ENCODE results near the gene MMP27. TPM values are rescaled to one million over a fixed set of nuclear protein-coding genes. Genes with fewer than 3 reads are reported as not detected.
"Not testable (repeated sequence)": the region's sequence is repeated elsewhere in the genome, so short reads cannot be mapped to it uniquely, and the experiment has no call there.

MMP27 gene
- total and polyA plus RNA-seq, 2 donors (not counting 1 experiment from before 2014, with no cell fraction given), result 0.08 to 0.17 TPM

DNA sequence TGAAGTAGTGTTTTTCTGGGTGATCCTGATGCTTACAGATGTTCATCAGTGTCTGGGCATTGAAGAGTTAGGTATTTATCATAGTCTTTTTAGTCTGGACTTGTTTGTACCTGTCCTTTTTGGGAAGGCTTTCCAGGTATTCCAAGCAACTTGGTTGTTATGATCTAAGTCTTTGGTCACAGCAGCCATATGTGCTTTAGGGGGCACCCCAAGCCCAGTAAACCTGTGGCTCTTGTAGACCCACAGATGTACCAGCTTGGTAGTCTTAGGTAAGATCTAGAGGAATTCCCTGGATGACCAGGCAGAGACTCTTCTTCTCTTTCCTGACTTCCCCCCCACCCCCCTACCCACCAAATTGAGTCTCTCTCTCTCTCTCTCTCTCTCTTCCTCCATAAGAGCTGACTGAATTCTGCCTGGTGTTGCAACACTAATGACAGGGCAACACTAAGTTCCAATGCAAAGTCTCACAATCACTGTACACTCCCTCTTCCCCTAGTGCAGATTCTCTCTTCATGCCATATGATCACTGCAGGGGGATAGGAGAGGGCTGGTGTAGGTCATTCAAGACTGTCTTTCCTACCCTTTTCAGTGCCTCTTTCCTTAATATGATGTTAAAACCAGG, 43.6 kb upstream of the MMP27 start:
- Histone ChIP-seq H3K4me2 (ENCODE audit: extremely low read depth, insufficient read depth, low read length) (no peak overlapping the region), H3K4me3 (replicated peaks in 1 of 4; ENCODE audit: control extremely low read depth in 1 of 4, insufficient read depth in 1 of 4, low read depth in 3 of 4, low read length in 4 of 4) (no peak overlapping the region), H3K79me2 (ENCODE audit: control insufficient read depth, insufficient read depth, low read length) (no peaks in the 10 kb centered on the region), H3K36me3 (ENCODE audit: control insufficient read depth, insufficient read depth, low read length) (no peaks in the 10 kb centered on the region), H4K20me1 (ENCODE audit: control insufficient read depth, extremely low read depth, insufficient read depth, low read length) (no peaks in the 10 kb centered on the region), H3K27ac (ENCODE audit: insufficient read depth, low read length) (no peak overlapping the region), H3K4me1 (ENCODE audit: control insufficient read depth, extremely low read depth, insufficient read depth, low read length) (no peaks in the 10 kb centered on the region), H3K9ac (ENCODE audit: insufficient read depth, low read length) (no peak overlapping the region), H3K9me3 (ENCODE audit: control insufficient read depth, insufficient read depth, low read depth, low read length) (no peaks in the 10 kb centered on the region), H3K27me3 (ENCODE audit: control insufficient read depth, insufficient read depth, low read length) (peaks cover 2% of the 10 kb centered on the region), H2AFZ (ENCODE audit: low read length) (no peak overlapping the region)
- no peak for DNase-seq (ENCODE audit: low read depth in 2 of 2)
- TF ChIP-seq EZH2 (IDR thresholded peaks at IDR 0.05; ENCODE audit: low read length, missing control alignments), result no peak
- TF ChIP-seq, protein P1, sequence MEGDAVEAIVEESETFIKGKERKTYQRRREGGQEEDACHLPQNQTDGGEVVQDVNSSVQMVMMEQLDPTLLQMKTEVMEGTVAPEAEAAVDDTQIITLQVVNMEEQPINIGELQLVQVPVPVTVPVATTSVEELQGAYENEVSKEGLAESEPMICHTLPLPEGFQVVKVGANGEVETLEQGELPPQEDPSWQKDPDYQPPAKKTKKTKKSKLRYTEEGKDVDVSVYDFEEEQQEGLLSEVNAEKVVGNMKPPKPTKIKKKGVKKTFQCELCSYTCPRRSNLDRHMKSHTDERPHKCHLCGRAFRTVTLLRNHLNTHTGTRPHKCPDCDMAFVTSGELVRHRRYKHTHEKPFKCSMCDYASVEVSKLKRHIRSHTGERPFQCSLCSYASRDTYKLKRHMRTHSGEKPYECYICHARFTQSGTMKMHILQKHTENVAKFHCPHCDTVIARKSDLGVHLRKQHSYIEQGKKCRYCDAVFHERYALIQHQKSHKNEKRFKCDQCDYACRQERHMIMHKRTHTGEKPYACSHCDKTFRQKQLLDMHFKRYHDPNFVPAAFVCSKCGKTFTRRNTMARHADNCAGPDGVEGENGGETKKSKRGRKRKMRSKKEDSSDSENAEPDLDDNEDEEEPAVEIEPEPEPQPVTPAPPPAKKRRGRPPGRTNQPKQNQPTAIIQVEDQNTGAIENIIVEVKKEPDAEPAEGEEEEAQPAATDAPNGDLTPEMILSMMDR (conservative IDR thresholded peaks at IDR 0.05 in 1 of 2, IDR thresholded peaks at IDR 0.05 in 1 of 2; ENCODE audit: low read depth in 1 of 2, low read length in 2 of 2), result no peak

GRCh38 chr11:102746746-102747578, 41.4 kb upstream of the MMP27 start:
- H3K4me3 ChIP-seq (replicated peaks in 1 of 4; ENCODE audit: control extremely low read depth in 1 of 4, insufficient read depth in 1 of 4, low read depth in 3 of 4, low read length in 4 of 4); H2AFZ ChIP-seq (ENCODE audit: low read length); H3K79me2 ChIP-seq (ENCODE audit: control insufficient read depth, insufficient read depth, low read length); DNase-seq (ENCODE audit: low read depth in 2 of 2); H3K4me1 ChIP-seq (ENCODE audit: control insufficient read depth, extremely low read depth, insufficient read depth, low read length); H3K9me3 ChIP-seq (ENCODE audit: control insufficient read depth, insufficient read depth, low read depth, low read length); H3K36me3 ChIP-seq (ENCODE audit: control insufficient read depth, insufficient read depth, low read length); H3K27ac ChIP-seq (ENCODE audit: insufficient read depth, low read length); H4K20me1 ChIP-seq (ENCODE audit: control insufficient read depth, extremely low read depth, insufficient read depth, low read length); H3K4me2 ChIP-seq (ENCODE audit: extremely low read depth, insufficient read depth, low read length); H3K27me3 ChIP-seq (ENCODE audit: control insufficient read depth, insufficient read depth, low read length); H3K9ac ChIP-seq (ENCODE audit: insufficient read depth, low read length): not testable (repeated sequence)

- H3K9me3 ChIP-seq (ENCODE audit: control insufficient read depth, insufficient read depth, low read depth, low read length), result no peaks in the 10 kb centered on the region
- no peak overlapping the region for H2AFZ ChIP-seq (ENCODE audit: low read length)
- no peaks in the 10 kb centered on the region for H3K36me3 ChIP-seq (ENCODE audit: control insufficient read depth, insufficient read depth, low read length)
- no peak overlapping the region for H3K9ac ChIP-seq (ENCODE audit: insufficient read depth, low read length)
- H3K4me2 ChIP-seq (ENCODE audit: extremely low read depth, insufficient read depth, low read length), result no peak overlapping the region
- H3K4me3 ChIP-seq (replicated peaks in 1 of 4; ENCODE audit: control extremely low read depth in 1 of 4, insufficient read depth in 1 of 4, low read depth in 3 of 4, low read length in 4 of 4), result no peak overlapping the region
- H3K4me1 ChIP-seq (ENCODE audit: control insufficient read depth, extremely low read depth, insufficient read depth, low read length), result peaks cover 7% of the 10 kb centered on the region
- H3K79me2 ChIP-seq (ENCODE audit: control insufficient read depth, insufficient read depth, low read length), result no peaks in the 10 kb centered on the region
- H3K27ac ChIP-seq (ENCODE audit: insufficient read depth, low read length), result no peak overlapping the region
- no peak for DNase-seq (ENCODE audit: low read depth in 2 of 2)
- TF ChIP-seq EZH2 (IDR thresholded peaks at IDR 0.05; ENCODE audit: low read length, missing control alignments), result no peak
- TF ChIP-seq, protein P1 (conservative IDR thresholded peaks at IDR 0.05 in 1 of 2, IDR thresholded peaks at IDR 0.05 in 1 of 2; ENCODE audit: low read depth in 1 of 2, low read length in 2 of 2), result no peak
- H3K27me3 ChIP-seq (ENCODE audit: control insufficient read depth, insufficient read depth, low read length), result no peaks in the 10 kb centered on the region
- H4K20me1 ChIP-seq (ENCODE audit: control insufficient read depth, extremely low read depth, insufficient read depth, low read length), result no peaks in the 10 kb centered on the region
Measured at GRCh38 chr11:102734650-102735049, 29.1 kb upstream of the MMP27 start.
